Cardiac muscle cell (in vitro differentiated cells and primary cell): ENCODE measurements around the gene DPF3. TPM values are rescaled to one million over a fixed set of nuclear protein-coding genes. Genes with fewer than 3 reads are reported as not detected.
"Not testable (repeated sequence)": the region's sequence is repeated elsewhere in the genome, so short reads cannot be mapped to it uniquely, and the experiment has no call there.

Source experiments
- DNase-seq, 2 donors: peaks; one replicate each; pipeline versions ENCODE4 v3.0.0 to v3.0.0-alpha.2; 2010 to 2017; ENCODE audit warnings: low read depth in 1 of 2, low spot score in 1 of 2
- H3K27ac ChIP-seq: fragments of 200-600 bp; sonication (generic); 2 replicates; pipeline ENCODE4 v1.5.1; 2016
- H3K27me3 ChIP-seq: fragments of 200-600 bp; sonication (generic); 2 replicates; pipeline ENCODE4 v1.6.0; 2016; ENCODE audit warnings: control low read depth
- H3K36me3 ChIP-seq: fragments of 200-600 bp; sonication (generic); 2 replicates; pipeline ENCODE4 v1.5.1; 2016; ENCODE audit warnings: control low read depth
- H3K4me1 ChIP-seq: fragments of 200-600 bp; sonication (generic); 2 replicates; pipeline ENCODE4 v1.8.1; 2017; ENCODE audit warnings: low read depth, mild to moderate bottlenecking, mixed run types
- H3K4me3 ChIP-seq: fragments of 200-600 bp; sonication (generic); 2 replicates; pipeline ENCODE4 v1.5.1; 2016; ENCODE audit warnings: mild to moderate bottlenecking
- H3K9me3 ChIP-seq: fragments of 200-600 bp; sonication (generic); 2 replicates; pipeline ENCODE4 v1.5.1; 2017; ENCODE audit warnings: low read depth, mild to moderate bottlenecking, control low read depth
- CTCF ChIP-seq: IDR thresholded peaks from 2 replicates; pipeline ENCODE4 v1.5.1; 2012; ENCODE audit warnings: low read depth, mild to moderate bottlenecking, low read length
- polyA plus RNA-seq: library from polyadenylated mRNA; unstranded; fragments of >200 nt; fragmentation: Nextera tagmentation; extraction: Ambion mirVana; gene quantifications from 2 replicates; pipeline ENCODE4 v1.2.1, GENCODE V29; 2016
- total RNA-seq: library from RNA; depleted of rRNA; stranded (reverse); fragments of >200 nt; gene quantifications from 2 replicates; pipeline ENCODE4 v1.2.3, GENCODE V29; 2016

DPF3 gene
- total and polyA plus RNA-seq, 2 experiments from 2014 or later = 25.9 to 84.8 TPM

GRCh38 chr14:72880164-72880563 lies 13.7 kb downstream of the DPF3 start:
- H3K4me1 ChIP-seq = peaks cover 47% of the 10 kb centered on the region
- peaks cover 3% of the 10 kb centered on the region for H3K36me3 ChIP-seq
- H3K4me3 ChIP-seq = no peak overlapping the region
- no peaks in the 10 kb centered on the region for H3K27me3 ChIP-seq
- H3K27ac ChIP-seq = no peak overlapping the region
- no peak for DNase-seq
- no peaks in the 10 kb centered on the region for H3K9me3 ChIP-seq
- TF ChIP-seq CTCF = no peak

GRCh38 chr14:72879431-72879830 lies 14.5 kb downstream of the DPF3 start:
- H3K9me3 ChIP-seq = no peaks in the 10 kb centered on the region
- peaks cover 47% of the 10 kb centered on the region for H3K4me1 ChIP-seq
- no peak for DNase-seq
- no peak overlapping the region for H3K4me3 ChIP-seq
- no peak overlapping the region for H3K27ac ChIP-seq
- H3K27me3 ChIP-seq = no peaks in the 10 kb centered on the region
- TF ChIP-seq CTCF = no peak
- H3K36me3 ChIP-seq = peaks cover 3% of the 10 kb centered on the region

GRCh38 chr14:72878746-72879145 lies 15.2 kb downstream of the DPF3 start:
- no peak overlapping the region for H3K4me3 ChIP-seq
- peaks cover 3% of the 10 kb centered on the region for H3K36me3 ChIP-seq
- H3K9me3 ChIP-seq = no peaks in the 10 kb centered on the region
- DNase-seq = no peak
- H3K27me3 ChIP-seq = no peaks in the 10 kb centered on the region
- no peak for TF ChIP-seq CTCF
- peaks cover 41% of the 10 kb centered on the region for H3K4me1 ChIP-seq
- no peak overlapping the region for H3K27ac ChIP-seq

- Histone ChIP-seq H3K27me3 (no peaks in the 10 kb centered on the region), H3K4me3 (no peak overlapping the region), H3K4me1 (peaks cover 22% of the 10 kb centered on the region), H3K36me3 (peaks cover 3% of the 10 kb centered on the region), H3K9me3 (no peaks in the 10 kb centered on the region), H3K27ac (peak overlapping the region; percentile 66)
- no peak for TF ChIP-seq CTCF
- no peak for DNase-seq
Measured at GRCh38 chr14:72876710-72877063, 17.2 kb downstream of the DPF3 start.

- H3K4me3 ChIP-seq = no peak overlapping the region
- peak overlapping the region; percentile 66 for H3K27ac ChIP-seq
- no peak for DNase-seq
- H3K36me3 ChIP-seq = peaks cover 3% of the 10 kb centered on the region
- H3K9me3 ChIP-seq = no peaks in the 10 kb centered on the region
- H3K4me1 ChIP-seq = peaks cover 21% of the 10 kb centered on the region
- no peaks in the 10 kb centered on the region for H3K27me3 ChIP-seq
- TF ChIP-seq CTCF = no peak
Measured at GRCh38 chr14:72876005-72876709, 17.7 kb downstream of the DPF3 start.

GRCh38 chr14:72870878-72871277 lies 23.0 kb downstream of the DPF3 start:
- not testable (repeated sequence) for H3K4me3 ChIP-seq, DNase-seq, H3K36me3 ChIP-seq, H3K9me3 ChIP-seq, H3K27me3 ChIP-seq
- Histone ChIP-seq H3K27ac (peak overlapping the region; percentile 97), H3K4me1 (peaks cover 29% of the 10 kb centered on the region)
